Skeletal muscle cell (primary cell): ENCODE data around the gene KIFAP3.
"Not testable (repeated sequence)": the region's sequence is repeated elsewhere in the genome, so short reads cannot be mapped to it uniquely, and the experiment has no call there.

Experiments
- DNase-seq: peaks from one replicate; pipeline ENCODE4 v3.0.0-alpha.2; 2010; ENCODE audit warnings: low read depth
- H3K4me3 ChIP-seq: 2 replicates; pipeline ENCODE4 v1.5.1; 2011; ENCODE audit warnings: low read depth, mild to moderate bottlenecking, control low read depth, low read length, moderate library complexity

The KIFAP3 gene

GRCh38 chr1:169931795-169932231 is 142.7 kb downstream of the KIFAP3 start:
- H3K4me3 ChIP-seq, result no peak overlapping the region
- DNase-seq, result no peak

GRCh38 chr1:169929210-169929526 is 145.3 kb downstream of the KIFAP3 start:
- no peak for DNase-seq
- H3K4me3 ChIP-seq, result no peak overlapping the region

GRCh38 chr1:169928438-169929209 is 145.9 kb downstream of the KIFAP3 start:
- H3K4me3 ChIP-seq, result no peak overlapping the region
- DNase-seq, result no peak

- H3K4me3 ChIP-seq, result no peak overlapping the region
- DNase-seq, result no peak
Measured at GRCh38 chr1:169925505-169926482, 148.7 kb downstream of the KIFAP3 start.

GRCh38 chr1:169924829-169925228 is 149.7 kb downstream of the KIFAP3 start:
- no peak for DNase-seq
- no peak overlapping the region for H3K4me3 ChIP-seq

- no peak for DNase-seq
- H3K4me3 ChIP-seq, result no peak overlapping the region
Measured at GRCh38 chr1:169924063-169924462, 150.4 kb downstream of the KIFAP3 start.

GRCh38 chr1:169921080-169921479 is 153.4 kb downstream of the KIFAP3 start:
- DNase-seq, result no peak
- H3K4me3 ChIP-seq, result no peak overlapping the region

GRCh38 chr1:169918927-169919326 is 155.6 kb downstream of the KIFAP3 start:
- no peak overlapping the region for H3K4me3 ChIP-seq
- no peak for DNase-seq

GRCh38 chr1:169918220-169918619 is 156.3 kb downstream of the KIFAP3 start:
- H3K4me3 ChIP-seq, DNase-seq: not testable (repeated sequence)

- no peak for DNase-seq
- H3K4me3 ChIP-seq, result no peak overlapping the region
Measured at GRCh38 chr1:169915150-169915549, 159.3 kb downstream of the KIFAP3 start.

GRCh38 chr1:169914531-169914930 is 160.0 kb downstream of the KIFAP3 start:
- no peak overlapping the region for H3K4me3 ChIP-seq
- no peak for DNase-seq

GRCh38 chr1:169909499-169909898 is 165.0 kb downstream of the KIFAP3 start:
- no peak for DNase-seq
- H3K4me3 ChIP-seq, result no peak overlapping the region

GRCh38 chr1:169906938-169907337 is 167.6 kb downstream of the KIFAP3 start:
- H3K4me3 ChIP-seq, result no peak overlapping the region
- peak; percentile 38 for DNase-seq

GRCh38 chr1:169904834-169905233 is 169.7 kb downstream of the KIFAP3 start:
- no peak overlapping the region for H3K4me3 ChIP-seq
- DNase-seq, result no peak

GRCh38 chr1:169902751-169903150 is 171.7 kb downstream of the KIFAP3 start:
- DNase-seq, result no peak
- no peak overlapping the region for H3K4me3 ChIP-seq

- H3K4me3 ChIP-seq, result no peak overlapping the region
- no peak for DNase-seq
Measured at GRCh38 chr1:169901115-169901514, 173.4 kb downstream of the KIFAP3 start.

GRCh38 chr1:169900571-169900970 is 173.9 kb downstream of the KIFAP3 start:
- no peak overlapping the region for H3K4me3 ChIP-seq
- no peak for DNase-seq

- no peak for DNase-seq
- no peak overlapping the region for H3K4me3 ChIP-seq
Measured at GRCh38 chr1:169899519-169900217, 174.8 kb downstream of the KIFAP3 start.

- H3K4me3 ChIP-seq, result no peak overlapping the region
- DNase-seq, result no peak
Measured at GRCh38 chr1:169896013-169896412, 178.5 kb downstream of the KIFAP3 start.
